IMR-90 (cell line): ENCODE data around the gene NACC2. TPM values are rescaled to one million over a fixed set of nuclear protein-coding genes. Genes with fewer than 3 reads are reported as not detected.

Source experiments
- ATAC-seq: fragments of 200-7000 bp; cut with Tn5 transposase; 2 replicates; pipeline ENCODE4 v1.9.1; 2020; ENCODE audit warnings: low read depth, mild to moderate bottlenecking, moderate library complexity
- BruUV-seq: library from RNA; stranded (reverse); fragments of 400-500 nt; replicated peaks from 2 replicates; lab custom pipeline; 2021; lab: Mats Ljungman, UMichigan
- CTCF ChIA-PET: fragments of 300-600 bp; formaldehyde crosslinking; extraction: SDS; loops from one replicate; lab custom pipeline; 2021; ENCODE audit warnings: antibody characterized with exemption; lab: Yijun Ruan, JAX
- POLR2A ChIA-PET: fragments of 300-600 bp; sonication (Branson Sonifier 250); formaldehyde crosslinking; loops from one replicate; lab custom pipeline; 2022; ENCODE audit warnings: antibody characterized with exemption; ENCODE audit not compliant: unreplicated experiment; lab: Charles Lee
- DNase-seq: peaks from one replicate; pipeline ENCODE4 v3.0.0; 2013
- H2AFZ ChIP-seq: replicated peaks from 2 replicates; pipeline ENCODE3; 2013; ENCODE audit warnings: low read length, mild to moderate bottlenecking; ENCODE audit not compliant: poor library complexity
- H2AK5ac ChIP-seq: 2 replicates; pipeline ENCODE4 v1.6.1; 2013; ENCODE audit warnings: low read depth, low read length, inconsistent platforms
- H2AK9ac ChIP-seq: replicated peaks from 2 replicates; pipeline ENCODE3; 2013; ENCODE audit warnings: mild to moderate bottlenecking, low read depth, low read length, moderate library complexity; ENCODE audit not compliant: poor library complexity
- H2BK120ac ChIP-seq: 2 replicates; pipeline ENCODE4 v1.6.1; 2013; ENCODE audit warnings: low read depth, low read length, inconsistent platforms
- H2BK15ac ChIP-seq: 3 replicates; pipeline ENCODE4 v1.6.1; 2013; ENCODE audit warnings: low read depth, low read length, inconsistent platforms
- H2BK20ac ChIP-seq: 2 replicates; pipeline ENCODE4 v1.6.1; 2013; ENCODE audit warnings: low read depth, mild to moderate bottlenecking, inconsistent platforms, low read length, moderate library complexity
- H2BK5ac ChIP-seq: 2 replicates; pipeline ENCODE4 v1.6.1; 2013; ENCODE audit warnings: mild to moderate bottlenecking, low read depth, low read length, inconsistent platforms; ENCODE audit not compliant: poor library complexity, severe bottlenecking
- H3K14ac ChIP-seq: replicated peaks from 2 replicates; pipeline ENCODE4 v1.6.1; 2013; ENCODE audit warnings: low read depth, low read length, inconsistent platforms
- H3K18ac ChIP-seq: 2 replicates; pipeline ENCODE4 v1.6.1; 2013; ENCODE audit warnings: low read depth, low read length, control low read depth
- H3K23ac ChIP-seq: 2 replicates; pipeline ENCODE4 v1.6.1; 2013; ENCODE audit warnings: low read depth, low read length, inconsistent platforms
- H3K27ac ChIP-seq: 2 replicates; pipeline ENCODE4 v1.5.1; 2013; ENCODE audit warnings: mild to moderate bottlenecking, control low read depth, low read length; ENCODE audit not compliant: insufficient read depth
- H3K27me3 ChIP-seq: 2 replicates; pipeline ENCODE4 v1.6.1; 2013; ENCODE audit warnings: low read length; ENCODE audit not compliant: control insufficient read depth, insufficient read depth
- H3K36me3 ChIP-seq: 2 replicates; pipeline ENCODE4 v1.6.1; 2013; ENCODE audit warnings: low read length, mixed read lengths; ENCODE audit not compliant: control insufficient read depth, insufficient read depth
- H3K4ac ChIP-seq: 2 replicates; pipeline ENCODE4 v1.6.1; 2013; ENCODE audit warnings: low read depth, low read length, inconsistent platforms
- H3K4me1 ChIP-seq: 2 replicates; pipeline ENCODE4 v1.6.1; 2013; ENCODE audit warnings: low read length, mixed read lengths; ENCODE audit not compliant: control insufficient read depth, insufficient read depth
- H3K4me2 ChIP-seq: 2 replicates; pipeline ENCODE4 v1.6.1; 2013; ENCODE audit warnings: low read depth, mild to moderate bottlenecking, control low read depth, low read length, moderate library complexity
- H3K4me3 ChIP-seq: 2 replicates; pipeline ENCODE4 v1.5.1; 2013; ENCODE audit warnings: low read depth, mild to moderate bottlenecking, control low read depth, low read length, moderate library complexity; ENCODE audit not compliant: insufficient read depth
- H3K56ac ChIP-seq: 2 replicates; pipeline ENCODE4 v1.6.1; 2013; ENCODE audit warnings: low read length, inconsistent platforms; ENCODE audit not compliant: insufficient read depth; ENCODE audit errors: extremely low read depth
- H3K79me1 ChIP-seq, 2 experiments: 2 replicates each; pipeline ENCODE4 v1.6.1; 2013; ENCODE audit warnings: low read length in 2 of 2, inconsistent platforms in 1 of 2, low read depth in 1 of 2
- H3K9ac ChIP-seq: 2 replicates; pipeline ENCODE4 v1.6.1; 2013; ENCODE audit warnings: low read depth, low read length, control low read depth
- H3K9me1 ChIP-seq: 2 replicates; pipeline ENCODE4 v1.6.1; 2013; ENCODE audit warnings: low read length, inconsistent platforms; ENCODE audit not compliant: insufficient read depth
- H3K9me3 ChIP-seq: 2 replicates; pipeline ENCODE4 v1.6.1; 2013; ENCODE audit warnings: low read length; ENCODE audit not compliant: control insufficient read depth, insufficient read depth
- H4K20me1 ChIP-seq: 2 replicates; pipeline ENCODE4 v1.6.1; 2013; ENCODE audit warnings: low read length, inconsistent platforms; ENCODE audit not compliant: insufficient read depth
- H4K5ac ChIP-seq: 2 replicates; pipeline ENCODE4 v1.6.1; 2013; ENCODE audit warnings: mild to moderate bottlenecking, low read depth, low read length, control low read depth
- H4K8ac ChIP-seq, 2 experiments: 2 replicates each; pipeline ENCODE4 v1.6.1; 2013; ENCODE audit warnings: low read depth in 2 of 2, low read length in 2 of 2, control low read depth in 1 of 2, inconsistent platforms in 1 of 2
- H4K91ac ChIP-seq: 2 replicates; pipeline ENCODE4 v1.6.1; 2013; ENCODE audit warnings: low read depth, low read length, inconsistent platforms; ENCODE audit not compliant: insufficient read depth
- BHLHE40 ChIP-seq: fragments of 150-350 bp; IDR thresholded peaks from 2 replicates; pipeline ENCODE4 v1.6.1; 2016; ENCODE audit warnings: mild to moderate bottlenecking, low read depth, low read length
- CEBPB ChIP-seq: IDR thresholded peaks from 2 replicates; pipeline ENCODE4 v1.6.1; 2012; ENCODE audit warnings: low read depth, low read length, improper control_type of control experiment
- CHD1 ChIP-seq: IDR thresholded peaks from 2 replicates; pipeline ENCODE4 v1.6.1; 2012; ENCODE audit warnings: low read depth, low read length, improper control_type of control experiment
- CTCF ChIP-seq: conservative IDR thresholded peaks from 2 replicates; pipeline ENCODE4 v1.5.1; 2012; ENCODE audit warnings: mild to moderate bottlenecking, low read depth, low read length, improper control_type of control experiment
- ELK1 ChIP-seq: fragments of 150-350 bp; IDR thresholded peaks from 2 replicates; pipeline ENCODE4 v1.6.1; 2016; ENCODE audit warnings: low read depth, mild to moderate bottlenecking, low read length, moderate library complexity, borderline replicate concordance
- MAZ ChIP-seq: IDR thresholded peaks from 2 replicates; pipeline ENCODE4 v1.6.1; 2012; ENCODE audit warnings: low read depth, mild to moderate bottlenecking, low read length, improper control_type of control experiment, moderate library complexity, borderline replicate concordance
- NFE2L2 ChIP-seq: fragments of 150-350 bp; IDR thresholded peaks from 2 replicates; pipeline ENCODE4 v1.6.1; 2016; ENCODE audit warnings: low read depth, mild to moderate bottlenecking, low read length
- POLR2A ChIP-seq: IDR thresholded peaks from 2 replicates; pipeline ENCODE4 v1.6.1; 2012; ENCODE audit warnings: mild to moderate bottlenecking, low read depth, low read length
- RAD21 ChIP-seq: IDR thresholded peaks from 2 replicates; pipeline ENCODE4 v1.6.1; 2012; ENCODE audit warnings: low read length, improper control_type of control experiment
- RCOR1 ChIP-seq: IDR thresholded peaks from 2 replicates; pipeline ENCODE4 v1.6.1; 2012; ENCODE audit warnings: mild to moderate bottlenecking, low read length, improper control_type of control experiment; ENCODE audit not compliant: insufficient replicate concordance
- RFX5 ChIP-seq: IDR thresholded peaks from 2 replicates; pipeline ENCODE4 v1.8.0; 2012; ENCODE audit warnings: low read depth, mild to moderate bottlenecking, low read length, moderate library complexity
- SMC3 ChIP-seq: fragments of 150-350 bp; IDR thresholded peaks from 2 replicates; pipeline ENCODE4 v1.6.1; 2016; ENCODE audit warnings: low read depth, mild to moderate bottlenecking, antibody characterized with exemption, low read length, moderate library complexity
- USF2 ChIP-seq: fragments of 150-350 bp; IDR thresholded peaks from 2 replicates; pipeline ENCODE4 v1.6.1; 2017; ENCODE audit warnings: mild to moderate bottlenecking, antibody characterized with exemption, low read length, low read depth
- WGBS, 2 experiments: methylation state at CpG; one replicate each; pipeline versions ENCODE4 v1.1.5 to v1.1.7; 2013; ENCODE audit warnings: missing lambda C conversion rate in 2 of 2; ENCODE audit not compliant: insufficient read length in 1 of 2; ENCODE audit errors: extremely low coverage in 2 of 2; 5-methylcytosine and 5-hydroxymethylcytosine counted together
- dilution Hi-C: fragments of 300-500 bp; cut with HindIII; formaldehyde crosslinking; loops from one replicate; pipeline ENCODE4 v1.14.3; 2018; ENCODE audit warnings: low sequenced_read_pairs; ENCODE audit not compliant: unreplicated experiment
- in situ Hi-C: fragments of 300-500 bp; cut with MboI; formaldehyde crosslinking; loops from 3 replicates; pipeline ENCODE4 v1.14.3; 2019; ENCODE audit warnings: low sequenced_read_pairs, inconsistent platforms, mixed read lengths
- intact Hi-C: fragments of 100-400 bp; cut with micrococcal nuclease; formaldehyde crosslinking; loops from 2 replicates; pipeline ENCODE4 v1.10.0; 2022
- polyA plus RNA-seq, 3 experiments: library from polyadenylated mRNA; depleted of rRNA; stranded (reverse); fragments of >200 nt; gene quantifications; 2 replicates each; pipeline ENCODE4 v1.2.3, GENCODE V29; 2012; ENCODE audit warnings: low replicate concordance in 1 of 3
- total RNA-seq: library from RNA; depleted of rRNA; stranded (reverse); fragments of >200 nt; gene quantifications from 2 replicates; pipeline ENCODE4 v1.2.3, GENCODE V29; 2012

The NACC2 gene
- total and polyA plus RNA-seq, 2 of the 4 experiments (the other 2 are of a cell fraction), result 7.9 to 19.0 TPM

GRCh38 chr9:135982499-135983207 is 112.4 kb downstream of the NACC2 start:
- dilution Hi-C loops (no loop called here), intact Hi-C loops (no loop called here), in situ Hi-C loops (no loop called here)
- no peak overlapping the region for H3K9ac ChIP-seq
- H3K4ac ChIP-seq, result no peak overlapping the region
- H3K9me3 ChIP-seq, result no peaks in the 10 kb centered on the region
- no peak overlapping the region for H3K4me3 ChIP-seq
- no TSS peak for BruUV-seq
- H3K18ac ChIP-seq, result no peak overlapping the region
- 73% methylated on average over 10 of the region's 24 CpGs; no CpG with 5 or more reads in 1 of the 2 experiments for WGBS, 2 experiments
- ChIA-PET POLR2A (no interaction called here), CTCF (interaction anchor here (0.6 to 0.9 kb wide), 2 partner anchors 127 to 138 kb away, joined by 3 read pairs; no protein-coding TSS in a partner anchor)
- TF ChIP-seq NFE2L2, result no peak
- TF ChIP-seq USF2, result no peak
- TF ChIP-seq MAZ, result no peak
- no peak for TF ChIP-seq SMC3
- TF ChIP-seq CTCF, result no peak
- TF ChIP-seq POLR2A, result no peak
- no peak for TF ChIP-seq ELK1
- no peak for TF ChIP-seq RCOR1
- TF ChIP-seq BHLHE40, result no peak
- TF ChIP-seq RAD21, result no peak
- no peak for TF ChIP-seq CEBPB
- TF ChIP-seq CHD1, result no peak
- TF ChIP-seq RFX5, result no peak
- H3K27ac ChIP-seq, result no peak overlapping the region
- H2BK15ac ChIP-seq, result no peak overlapping the region
- no peak overlapping the region for H2AK9ac ChIP-seq
- H3K4me2 ChIP-seq, result no peak overlapping the region
- H4K5ac ChIP-seq, result no peak overlapping the region
- no peaks in the 10 kb centered on the region; the same call in 1 of the 2 replicates for H3K4me1 ChIP-seq
- no peak overlapping the region for H3K56ac ChIP-seq
- H3K23ac ChIP-seq, result no peak overlapping the region
- no peak overlapping the region for H4K8ac ChIP-seq
- H2BK20ac ChIP-seq, result no peak overlapping the region
- DNase-seq, result no peak
- H3K36me3 ChIP-seq, result no peaks in the 10 kb centered on the region
- ATAC-seq, result no peak
- H3K79me1 ChIP-seq, result no peaks in the 10 kb centered on the region
- H3K27me3 ChIP-seq, result peaks cover 22% of the 10 kb centered on the region
- no peak overlapping the region for H2BK120ac ChIP-seq
- H2AFZ ChIP-seq, result no peak overlapping the region
- no peak overlapping the region for H2AK5ac ChIP-seq
- no peaks in the 10 kb centered on the region for H3K9me1 ChIP-seq
- H2BK5ac ChIP-seq, result no peak overlapping the region
- no peak overlapping the region for H3K14ac ChIP-seq
- H4K20me1 ChIP-seq, result no peaks in the 10 kb centered on the region
- no peak overlapping the region for H4K91ac ChIP-seq
